SK-N-SH (cell line): ENCODE results near the gene FRS2.

Experiments used
- CHD2 ChIP-seq: fragments of 150-350 bp; IDR thresholded peaks from 2 replicates; pipeline ENCODE4 v1.6.1; 2018; ENCODE audit warnings: low read length; ENCODE audit not compliant: partially characterized antibody
- CTCF ChIP-seq: fragments of 200-600 bp; sonication (generic); IDR thresholded peaks from 2 replicates; pipeline ENCODE4 v1.6.1; 2017; ENCODE audit warnings: antibody characterized with exemption, mild to moderate bottlenecking, moderate library complexity
- EP300 ChIP-seq, 2 experiments: IDR thresholded peaks; 2 replicates each; pipeline versions ENCODE4 v1.4.0 to v1.6.1; 2012; ENCODE audit warnings: borderline replicate concordance in 1 of 2, low read depth in 1 of 2, low read length in 1 of 2
- NRF1 ChIP-seq: IDR thresholded peaks from 2 replicates; pipeline ENCODE4 v1.6.1; 2012; ENCODE audit warnings: low read depth, mild to moderate bottlenecking, low read length
- SMC3 ChIP-seq: IDR thresholded peaks from 2 replicates; pipeline ENCODE4 v1.6.1; 2012; ENCODE audit warnings: low read depth, low read length, improper control_type of control experiment
- USF1 ChIP-seq: IDR thresholded peaks from 2 replicates; pipeline ENCODE4 v1.4.0; 2012; ENCODE audit warnings: low read depth, borderline replicate concordance

- TF ChIP-seq CTCF (no peak), NRF1 (no peak), SMC3 (no peak), EP300 (IDR thresholded peaks at IDR 0.05; ENCODE audit: borderline replicate concordance in 1 of 2, low read depth in 1 of 2, low read length in 1 of 2) (no peak), CHD2 (no peak), USF1 (no peak)
These were observed 5.2 kb downstream of the FRS2 start for GRCh38 chr12:69475237-69475975.
